CD14-positive monocyte (primary cell): Measurements from ENCODE around the gene AMIGO2. TPM values are rescaled to one million over a fixed set of nuclear protein-coding genes. Genes with fewer than 3 reads are reported as not detected.

Experiments
- DNase-seq, 3 donors: peaks; one replicate each; pipeline ENCODE4 v3.0.0-alpha.2; 2011 to 2022
- H2AFZ ChIP-seq: 2 replicates; pipeline ENCODE4 v1.6.0; 2012; ENCODE audit warnings: mild to moderate bottlenecking, low read depth, low read length, inconsistent platforms; ENCODE audit not compliant: insufficient read depth, poor library complexity, severe bottlenecking
- H3K27ac ChIP-seq, 2 donors: 1 replicate in 1 of 2; 2 replicates in 1 of 2; pipeline ENCODE4 v1.5.1; 2012 to 2013; ENCODE audit warnings: low read length in 2 of 2, control low read depth in 1 of 2, inconsistent platforms in 1 of 2, low read depth in 1 of 2, mild to moderate bottlenecking in 1 of 2
- H3K27me3 ChIP-seq, 2 donors: one replicate each; pipeline versions ENCODE4 v1.6.0 to v1.6.1; 2011 to 2013; ENCODE audit warnings: low read length in 2 of 2; ENCODE audit not compliant: control insufficient read depth in 2 of 2, insufficient read depth in 2 of 2
- H3K36me3 ChIP-seq, 2 donors: replicated peaks in 1 of 2; 1 replicate in 1 of 2; 2 replicates in 1 of 2; pipeline versions ENCODE4 v1.5.1 to v1.6.1; 2012 to 2013; ENCODE audit warnings: low read length in 2 of 2, control low read depth in 1 of 2, inconsistent platforms in 1 of 2, mild to moderate bottlenecking in 1 of 2; ENCODE audit not compliant: insufficient read depth in 2 of 2, control insufficient read depth in 1 of 2
- H3K4me1 ChIP-seq, 2 donors: 1 replicate in 1 of 2; 2 replicates in 1 of 2; pipeline versions ENCODE4 v1.5.1 to v1.6.1; 2012 to 2013; ENCODE audit warnings: low read length in 2 of 2, control low read depth in 1 of 2, inconsistent platforms in 1 of 2, mild to moderate bottlenecking in 1 of 2, moderate library complexity in 1 of 2; ENCODE audit not compliant: insufficient read depth in 2 of 2, control insufficient read depth in 1 of 2
- H3K4me2 ChIP-seq: replicated peaks from 2 replicates; pipeline ENCODE3; 2012; ENCODE audit warnings: low read length, moderate library complexity, mild to moderate bottlenecking; ENCODE audit not compliant: poor library complexity, severe bottlenecking; ENCODE audit errors: extremely low read depth
- H3K4me3 ChIP-seq, 3 experiments: fragments of 200-600 bp in 1 of 3; sonication (generic) in 1 of 3; replicated peaks in 1 of 3; 1 replicate in 2 of 3; 2 replicates in 1 of 3; pipeline ENCODE4 v1.5.1; 2011 to 2013; ENCODE audit warnings: low read length in 3 of 3, mild to moderate bottlenecking in 3 of 3, control low read depth in 2 of 3, low read depth in 2 of 3, inconsistent platforms in 1 of 3, moderate library complexity in 1 of 3
- H3K79me2 ChIP-seq: 2 replicates; pipeline ENCODE4 v1.6.0; 2012; ENCODE audit warnings: mild to moderate bottlenecking, control low read depth, inconsistent platforms, low read length, moderate library complexity; ENCODE audit not compliant: insufficient read depth
- H3K9ac ChIP-seq: 2 replicates; pipeline ENCODE4 v1.6.0; 2017; ENCODE audit warnings: low read length, mild to moderate bottlenecking; ENCODE audit not compliant: insufficient read depth, poor library complexity, severe bottlenecking
- H3K9me3 ChIP-seq, 2 donors: replicated peaks in 1 of 2; 1 replicate in 1 of 2; 2 replicates in 1 of 2; pipeline versions ENCODE4 v1.5.1 to v1.6.1; 2012 to 2013; ENCODE audit warnings: low read length in 2 of 2, control low read depth in 1 of 2; ENCODE audit not compliant: control insufficient read depth in 1 of 2, insufficient read depth in 1 of 2
- H4K20me1 ChIP-seq: 2 replicates; pipeline ENCODE4 v1.6.0; 2012; ENCODE audit warnings: mild to moderate bottlenecking, low read length, control low read depth, moderate library complexity; ENCODE audit not compliant: insufficient read depth
- H3K27ac Mint-ChIP-seq, 7 donors: one replicate each; pipeline ENCODE4 v1.8.0; 2020; ENCODE audit warnings: mild to moderate bottlenecking in 7 of 7, mixed read lengths in 7 of 7, moderate library complexity in 6 of 7, inconsistent platforms in 2 of 7
- H3K27me3 Mint-ChIP-seq, 3 donors: one replicate each; pipeline ENCODE4 v1.8.0; 2021 to 2022; ENCODE audit warnings: low read depth in 3 of 3, mild to moderate bottlenecking in 3 of 3, mixed read lengths in 3 of 3, moderate library complexity in 3 of 3, inconsistent platforms in 1 of 3
- H3K36me3 Mint-ChIP-seq, 2 donors: one replicate each; pipeline ENCODE4 v1.8.0; 2020; ENCODE audit warnings: mixed read lengths in 2 of 2, inconsistent platforms in 1 of 2, mild to moderate bottlenecking in 1 of 2
- H3K4me1 Mint-ChIP-seq: one replicate; pipeline ENCODE4 v1.8.0; 2020; ENCODE audit warnings: mild to moderate bottlenecking, mixed read lengths
- H3K4me3 Mint-ChIP-seq, 2 donors: one replicate each; pipeline ENCODE4 v1.8.0; 2020; ENCODE audit warnings: mild to moderate bottlenecking in 2 of 2, mixed read lengths in 2 of 2, moderate library complexity in 1 of 2
- H3K9me3 Mint-ChIP-seq, 7 donors: one replicate each; pipeline ENCODE4 v1.8.0; 2020 to 2022; ENCODE audit warnings: mixed read lengths in 7 of 7, mild to moderate bottlenecking in 6 of 7, moderate library complexity in 6 of 7, inconsistent platforms in 2 of 7
- CTCF ChIP-seq: fragments of 200-600 bp; IDR thresholded peaks from one replicate; pipeline ENCODE4 v1.8.0; 2022; ENCODE audit warnings: antibody characterized with exemption, mild to moderate bottlenecking
- WGBS: methylation state at CpG from one replicate; pipeline ENCODE4 v1.1.5; 2013; ENCODE audit warnings: missing lambda C conversion rate; ENCODE audit not compliant: insufficient coverage; 5-methylcytosine and 5-hydroxymethylcytosine counted together
- intact Hi-C, 2 donors: fragments of 100-400 bp; cut with micrococcal nuclease; formaldehyde crosslinking; loops; one replicate each; pipeline versions ENCODE4 v1.15.0 to v1.15.1; 2023
- polyA plus RNA-seq, 3 donors: library from polyadenylated mRNA; depleted of rRNA in 1 of 3; unstranded in 2 of 3; stranded (reverse) in 1 of 3; fragments of 300-500 nt in 2 of 3; fragments of >200 nt in 1 of 3; fragmentation: Illumina TruSeq in 2 of 3; gene quantifications; 1 replicate in 2 of 3; 2 replicates in 1 of 3; pipeline ENCODE4 v1.2.3, GENCODE V29; 2012 to 2021

Gene AMIGO2
- polyA plus RNA-seq, 3 donors, result 0.14 to 0.77 (median 0.21) TPM

- Histone ChIP-seq H3K4me1 (peaks cover 24 to 40% of the 10 kb centered on the region in 2 donors), H3K9me3 (no peaks in the 10 kb centered on the region), H3K4me3 (no peak overlapping the region), H3K79me2 (no peaks in the 10 kb centered on the region), H3K36me3 (no peaks in the 10 kb centered on the region), H4K20me1 (no peaks in the 10 kb centered on the region), H3K27ac (no peak overlapping the region), H2AFZ (no peak overlapping the region), H3K9ac (no peak overlapping the region), H3K4me2 (no peak overlapping the region), H3K27me3 (peaks cover 5 to 16% of the 10 kb centered on the region in 2 donors)
- no peaks in the 10 kb centered on the region for H3K36me3 Mint-ChIP-seq
- peaks cover 16 to 22% (median 17%) of the 10 kb centered on the region in 3 donors for H3K27me3 Mint-ChIP-seq
- peaks cover 37% of the 10 kb centered on the region for H3K4me1 Mint-ChIP-seq
- intact Hi-C loops, result no loop called here
- H3K9me3 Mint-ChIP-seq, result peaks cover 0 to 2% (median 0%) of the 10 kb centered on the region in 7 donors
- peak overlapping the region in 1 of 2 donors; percentile 95 for H3K4me3 Mint-ChIP-seq
- no peak for DNase-seq
- TF ChIP-seq CTCF, result no peak
- WGBS, result 98% methylated on average over 8 of the region's 8 CpGs
- no peak overlapping the region for H3K27ac Mint-ChIP-seq
Measured at GRCh38 chr12:47078086-47078395, 1.7 kb downstream of the AMIGO2 start.

- Histone ChIP-seq H2AFZ (no peak overlapping the region), H3K9ac (no peak overlapping the region), H3K9me3 (no peaks in the 10 kb centered on the region), H3K4me2 (no peak overlapping the region), H3K27ac (no peak overlapping the region), H3K79me2 (no peaks in the 10 kb centered on the region), H3K4me1 (peaks cover 22 to 34% of the 10 kb centered on the region in 2 donors), H3K27me3 (peaks cover 5 to 16% of the 10 kb centered on the region in 2 donors), H4K20me1 (no peaks in the 10 kb centered on the region), H3K36me3 (no peaks in the 10 kb centered on the region), H3K4me3 (no peak overlapping the region)
- no peaks in the 10 kb centered on the region for H3K36me3 Mint-ChIP-seq
- intact Hi-C loops, result no loop called here
- DNase-seq, result no peak
- H3K4me1 Mint-ChIP-seq, result peaks cover 31% of the 10 kb centered on the region
- H3K27me3 Mint-ChIP-seq, result peaks cover 16 to 22% (median 17%) of the 10 kb centered on the region in 3 donors
- 92% methylated on average over 15 of the region's 17 CpGs for WGBS
- H3K9me3 Mint-ChIP-seq, result peaks cover 0 to 2% (median 0%) of the 10 kb centered on the region in 7 donors
- no peak overlapping the region for H3K4me3 Mint-ChIP-seq
- no peak overlapping the region for H3K27ac Mint-ChIP-seq
- no peak for TF ChIP-seq CTCF
Measured at GRCh38 chr12:47077206-47078085, 2.3 kb downstream of the AMIGO2 start.
